GM20431 (cell line): ENCODE measurements around the gene ZBTB45.

Experiments used
- in situ Hi-C: fragments of 300-500 bp; cut with MseI, MboI; formaldehyde crosslinking; loops from one replicate; pipeline ENCODE4 v1.15.0; 2020; ENCODE audit warnings: low sequenced_read_pairs; ENCODE audit not compliant: unreplicated experiment

Gene ZBTB45

GRCh38 chr19:58555369-58555885 is 35.8 kb upstream of the ZBTB45 start:
- in situ Hi-C loops, result no loop called here

DNA sequence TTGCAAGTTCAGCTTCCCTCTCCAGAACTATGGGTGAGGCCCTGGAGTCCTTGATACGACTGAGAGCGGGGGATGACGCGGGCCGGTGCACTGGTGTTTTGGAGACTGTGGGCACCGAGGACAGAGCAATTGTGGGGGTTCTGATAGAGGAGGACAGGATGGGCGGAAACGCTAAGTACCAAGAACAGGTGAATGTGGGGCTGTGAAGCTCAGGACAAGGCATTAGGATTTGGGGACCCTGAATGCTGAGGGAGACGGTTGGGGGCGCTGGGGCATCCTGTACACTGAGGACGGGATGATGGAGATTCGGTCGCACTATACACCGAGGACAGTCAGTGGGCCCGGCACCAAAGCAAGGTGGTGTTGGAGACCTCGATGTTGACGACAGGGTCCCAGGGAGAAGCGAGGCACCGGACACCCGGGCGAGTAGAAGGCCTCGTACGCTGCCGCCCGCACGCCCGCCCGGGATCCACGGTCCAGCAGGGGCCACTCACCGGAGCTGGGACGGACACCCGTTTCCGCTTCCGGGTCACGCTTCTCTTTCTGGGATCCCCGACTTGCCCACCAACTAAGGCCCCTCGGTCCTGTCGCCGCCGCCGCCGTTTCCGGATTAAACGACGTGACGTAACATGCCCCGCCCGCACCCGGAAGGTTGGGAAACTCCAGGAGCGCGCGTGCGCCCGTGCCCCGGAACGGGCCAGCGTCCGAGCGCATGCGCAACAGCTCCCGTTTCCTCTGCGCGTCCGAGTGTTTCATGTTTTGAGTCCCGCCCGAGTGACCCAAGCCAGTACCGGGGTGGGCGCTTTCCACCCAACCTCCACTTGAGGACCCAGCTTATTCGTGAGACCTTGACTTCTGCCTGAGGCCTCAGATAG is 35.1 kb upstream of the ZBTB45 start, which contains the start of gene CHMP2A:
Gene CHMP2A, minus strand, starts transcription at position 612 of the 875 bp plus-strand sequence. CDS start 893 bp downstream, outside the sequence.
- in situ Hi-C loops, result no loop called here

GRCh38 chr19:58553799-58554493 is 34.3 kb upstream of the ZBTB45 start:
- in situ Hi-C loops, result no loop called here

DNA sequence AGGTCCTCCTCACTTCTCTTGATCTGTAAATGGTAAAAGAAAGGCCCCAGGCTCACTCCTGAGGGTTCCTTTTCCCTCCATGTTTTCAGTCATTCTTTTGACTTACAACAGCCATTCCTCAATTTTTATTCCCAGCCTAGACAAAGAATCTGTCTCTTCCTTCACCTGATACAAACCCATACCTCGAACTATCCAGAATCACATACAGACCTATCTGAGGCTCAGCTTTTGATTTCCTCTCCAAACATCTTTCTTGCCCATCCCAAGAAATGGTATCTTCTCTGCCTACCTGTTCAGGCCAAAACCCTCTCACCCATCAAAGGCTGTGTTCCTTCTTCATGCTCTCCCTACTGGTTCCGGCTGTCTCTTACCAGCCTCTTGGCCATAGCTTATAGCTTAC is 33.0 kb upstream of the ZBTB45 start:
- in situ Hi-C loops, result no loop called here

- in situ Hi-C loops, result no loop called here
These were observed 32.2 kb upstream of the ZBTB45 start for GRCh38 chr19:58551577-58552471.

- in situ Hi-C loops, result no loop called here
These were observed 31.5 kb upstream of the ZBTB45 start for GRCh38 chr19:58551123-58551497.

DNA sequence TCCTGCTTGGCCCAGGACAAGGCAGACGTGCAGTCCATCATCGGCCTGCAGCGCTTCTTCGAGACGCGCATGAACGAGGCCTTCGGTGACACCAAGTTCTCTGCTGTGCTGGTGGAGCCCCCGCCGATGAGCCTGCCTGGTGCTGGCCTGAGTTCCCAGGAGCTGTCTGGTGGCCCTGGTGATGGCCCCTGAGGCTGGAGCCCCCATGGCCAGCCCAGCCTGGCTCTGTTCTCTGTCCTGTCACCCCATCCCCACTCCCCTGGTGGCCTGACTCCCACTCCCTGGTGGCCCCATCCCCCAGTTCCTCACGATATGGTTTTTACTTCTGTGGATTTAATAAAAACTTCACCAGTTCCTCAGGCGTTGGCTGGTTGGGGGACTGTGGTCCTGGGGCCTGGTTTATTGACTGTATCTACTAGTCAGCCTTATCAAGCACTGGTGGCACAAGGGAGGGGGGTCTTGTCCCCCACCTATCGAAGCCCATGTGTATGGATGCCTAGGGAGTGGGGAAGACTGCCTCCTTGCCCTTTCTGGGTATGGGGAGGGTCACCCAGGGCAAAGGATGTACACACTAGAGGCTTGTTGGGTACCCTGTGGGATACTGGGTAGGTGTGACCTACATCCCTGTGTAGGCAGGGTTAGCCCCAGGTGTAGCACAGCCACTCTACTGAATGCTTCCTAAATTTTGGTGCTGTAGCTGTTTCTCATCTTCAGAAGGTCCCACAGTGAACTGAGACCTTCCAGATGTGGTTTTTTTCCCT is 30.9 kb upstream of the ZBTB45 start:
- in situ Hi-C loops, result no loop called here

- in situ Hi-C loops, result no loop called here
These were observed 30.2 kb upstream of the ZBTB45 start for GRCh38 chr19:58549664-58550361.

DNA sequence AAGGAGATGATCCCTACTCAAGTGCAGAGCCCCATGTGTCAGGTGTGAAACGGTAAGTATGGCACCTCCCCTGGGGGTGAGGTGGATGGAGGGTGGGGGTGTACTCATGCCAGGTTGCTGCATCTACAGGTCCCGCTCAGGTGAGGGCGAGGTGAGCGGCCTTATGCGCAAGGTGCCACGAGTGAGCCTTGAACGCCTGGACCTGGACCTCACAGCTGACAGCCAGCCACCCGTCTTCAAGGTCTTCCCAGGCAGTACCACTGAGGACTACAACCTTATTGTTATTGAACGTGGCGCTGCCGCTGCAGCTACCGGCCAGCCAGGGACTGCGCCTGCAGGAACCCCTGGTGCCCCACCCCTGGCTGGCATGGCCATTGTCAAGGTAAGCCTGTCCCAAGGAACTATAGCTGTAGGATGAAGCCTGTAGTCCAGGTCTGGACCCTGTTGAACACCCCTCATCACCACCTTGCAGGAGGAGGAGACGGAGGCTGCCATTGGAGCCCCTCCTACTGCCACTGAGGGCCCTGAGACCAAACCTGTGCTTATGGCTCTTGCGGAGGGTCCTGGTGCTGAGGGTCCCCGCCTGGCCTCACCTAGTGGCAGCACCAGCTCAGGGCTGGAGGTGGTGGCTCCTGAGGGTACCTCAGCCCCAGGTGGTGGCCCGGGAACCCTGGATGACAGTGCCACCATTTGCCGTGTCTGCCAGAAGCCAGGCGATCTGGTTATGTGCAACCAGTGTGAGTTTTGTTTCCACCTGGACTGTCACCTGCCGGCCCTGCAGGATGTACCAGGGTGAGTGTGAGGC is 29.5 kb upstream of the ZBTB45 start:
- in situ Hi-C loops, result no loop called here

DNA sequence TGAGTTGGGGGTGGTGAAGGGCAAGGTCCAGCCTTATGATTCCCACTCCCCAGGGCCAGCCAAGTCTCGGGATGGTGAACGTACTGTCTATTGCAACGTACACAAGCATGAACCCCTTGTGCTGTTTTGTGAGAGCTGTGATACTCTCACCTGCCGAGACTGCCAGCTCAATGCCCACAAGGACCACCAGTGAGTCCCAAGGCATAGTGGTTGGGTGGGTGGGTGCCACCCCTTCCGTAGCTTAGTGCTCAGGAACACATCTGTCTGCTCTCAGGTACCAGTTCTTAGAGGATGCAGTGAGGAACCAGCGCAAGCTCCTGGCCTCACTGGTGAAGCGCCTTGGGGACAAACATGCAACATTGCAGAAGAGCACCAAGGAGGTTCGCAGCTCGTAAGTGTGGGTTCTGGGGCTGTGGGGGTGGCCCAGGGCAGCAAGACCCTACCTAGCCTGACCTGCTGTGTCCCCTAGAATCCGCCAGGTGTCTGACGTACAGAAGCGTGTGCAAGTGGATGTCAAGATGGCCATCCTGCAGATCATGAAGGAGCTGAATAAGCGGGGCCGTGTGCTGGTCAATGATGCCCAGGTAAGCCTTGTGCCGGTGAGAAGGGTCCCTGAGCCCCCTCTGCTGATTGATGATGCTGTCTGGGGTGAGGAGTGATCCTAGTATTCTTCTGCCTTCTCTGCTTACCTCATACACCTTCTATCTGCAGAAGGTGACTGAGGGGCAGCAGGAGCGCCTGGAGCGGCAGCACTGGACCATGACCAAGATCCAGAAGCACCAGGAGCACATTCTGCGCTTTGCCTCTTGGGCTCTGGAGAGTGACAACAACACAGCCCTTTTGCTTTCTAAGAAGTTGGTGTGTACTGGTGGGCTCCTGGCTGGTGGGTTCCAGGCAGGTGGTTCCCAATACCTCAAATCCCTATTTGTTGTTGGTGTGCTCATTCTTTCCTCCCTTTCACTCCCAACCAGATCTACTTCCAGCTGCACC is 28.0 kb upstream of the ZBTB45 start:
- in situ Hi-C loops, result no loop called here

DNA sequence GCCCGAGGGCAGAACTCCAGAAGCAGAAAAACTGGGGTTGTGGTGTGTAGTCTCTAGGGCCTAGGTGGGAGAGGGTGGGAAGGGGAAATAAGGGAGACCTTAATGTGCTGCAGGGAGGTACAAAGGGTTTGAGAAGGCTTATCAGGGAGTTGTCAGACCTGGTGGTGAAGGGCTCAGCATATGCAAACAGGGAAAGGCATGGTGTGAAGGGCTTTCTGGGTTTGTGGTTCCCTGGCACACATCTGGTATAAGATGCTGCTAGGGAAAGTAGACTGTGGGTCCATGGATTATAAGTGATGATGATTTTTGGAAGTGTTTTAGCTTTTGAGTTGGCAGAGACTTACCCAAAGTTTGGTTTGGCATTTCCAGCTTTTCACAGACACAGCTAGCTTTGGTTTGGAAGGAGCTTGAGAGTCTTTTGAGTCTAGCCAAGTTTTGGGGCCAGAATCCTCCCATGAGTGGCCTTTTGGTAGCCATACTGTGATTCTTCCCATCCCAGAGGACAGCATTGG is 26.5 kb upstream of the ZBTB45 start:
- in situ Hi-C loops, result no loop called here

DNA sequence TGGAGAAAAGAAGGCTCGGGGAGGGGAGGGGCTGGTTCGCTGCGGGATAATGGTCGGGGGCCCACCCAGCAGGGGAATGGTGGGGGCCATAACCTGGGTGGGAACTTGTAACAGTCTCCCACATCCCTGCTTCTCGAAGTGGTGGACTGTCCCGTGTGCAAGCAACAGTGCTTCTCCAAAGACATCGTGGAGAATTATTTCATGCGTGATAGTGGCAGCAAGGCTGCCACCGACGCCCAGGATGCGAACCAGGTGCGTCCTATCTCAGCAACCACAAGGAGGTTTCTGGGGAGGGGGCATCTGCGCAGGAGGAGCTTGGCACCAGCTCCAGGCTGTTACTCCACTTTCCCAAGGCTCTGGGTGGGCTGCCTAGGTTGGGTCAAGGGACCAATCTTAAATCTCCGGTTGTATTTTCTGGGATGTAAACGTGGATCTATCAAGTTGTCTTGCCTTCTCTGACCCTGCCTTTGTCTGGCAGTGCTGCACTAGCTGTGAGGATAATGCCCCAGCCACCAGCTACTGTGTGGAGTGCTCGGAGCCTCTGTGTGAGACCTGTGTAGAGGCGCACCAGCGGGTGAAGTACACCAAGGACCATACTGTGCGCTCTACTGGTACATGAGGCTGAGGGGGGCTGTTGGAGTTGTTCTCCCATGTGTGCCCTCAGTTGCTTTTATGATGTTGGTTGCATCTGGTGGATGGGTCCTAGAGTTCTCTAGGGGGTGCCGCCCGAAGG is 25.8 kb upstream of the ZBTB45 start:
- in situ Hi-C loops, result no loop called here

DNA sequence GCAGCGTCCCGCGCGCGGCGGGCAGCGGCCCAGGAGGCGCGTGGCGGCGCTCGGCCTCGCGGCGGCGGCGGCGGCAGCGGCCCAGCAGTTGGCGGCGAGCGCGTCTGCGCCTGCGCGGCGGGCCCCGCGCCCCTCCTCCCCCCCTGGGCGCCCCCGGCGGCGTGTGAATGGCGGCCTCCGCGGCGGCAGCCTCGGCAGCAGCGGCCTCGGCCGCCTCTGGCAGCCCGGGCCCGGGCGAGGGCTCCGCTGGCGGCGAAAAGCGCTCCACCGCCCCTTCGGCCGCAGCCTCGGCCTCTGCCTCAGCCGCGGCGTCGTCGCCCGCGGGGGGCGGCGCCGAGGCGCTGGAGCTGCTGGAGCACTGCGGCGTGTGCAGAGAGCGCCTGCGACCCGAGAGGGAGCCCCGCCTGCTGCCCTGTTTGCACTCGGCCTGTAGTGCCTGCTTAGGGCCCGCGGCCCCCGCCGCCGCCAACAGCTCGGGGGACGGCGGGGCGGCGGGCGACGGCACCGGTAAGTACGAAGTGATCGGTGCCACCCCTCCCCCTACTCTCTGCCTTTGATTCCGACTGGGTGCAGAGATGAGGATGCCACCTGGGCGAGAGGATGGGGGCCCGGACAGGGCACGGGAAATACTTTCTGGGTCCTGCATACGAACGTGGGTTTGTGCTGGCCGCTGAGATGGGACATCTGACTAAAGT is 25.1 kb upstream of the ZBTB45 start:
- in situ Hi-C loops, result no loop called here

- in situ Hi-C loops, result no loop called here
These were observed 24.4 kb upstream of the ZBTB45 start, which contains the start of gene TRIM28 for GRCh38 chr19:58543826-58544590. Gene TRIM28 (plus strand): TSS chr19:58544064. CDS start chr19:58544758, 694 bp downstream.
